Measurements from ENCODE around the gene ARID3A. TPM values are rescaled to one million over a fixed set of nuclear protein-coding genes. Genes with fewer than 3 reads are reported as not detected.
"Not testable (repeated sequence)": the region's sequence is repeated elsewhere in the genome, so short reads cannot be mapped to it uniquely, and the experiment has no call there.

Gene ARID3A
- total and polyA plus RNA-seq, 2 donors (not counting 3 experiments of a cell fraction or from before 2014, with no cell fraction given), result 5.4 to 13.2 TPM

- intact Hi-C loops (cut with micrococcal nuclease) (no loop called here), dilution Hi-C loops (cut with MboI; ENCODE audit: extremely low pct_ligation_motif_present, low sequenced_read_pairs) (no loop called here)
- POLR2A ChIA-PET, result no interaction called here
- no peak for FAIRE-seq
- no peak overlapping the region for H3K4me2 ChIP-seq (ENCODE audit: insufficient read depth, low read length)
- TF ChIP-seq JUN (IDR thresholded peaks at IDR 0.05; ENCODE audit: borderline replicate concordance, insufficient read depth, insufficient read length, low read depth) (no peak), GATA2 (IDR thresholded peaks at IDR 0.05; ENCODE audit: insufficient read depth, insufficient read length, low read depth, low read length) (no peak), FOS (IDR thresholded peaks at IDR 0.05; ENCODE audit: borderline replicate concordance, insufficient read depth, low read length) (no peak), POLR2AphosphoS5 (IDR thresholded peaks at IDR 0.05; ENCODE audit: insufficient read depth, low read depth, low read length) (no peak), POLR2A (IDR thresholded peaks at IDR 0.05; ENCODE audit: low read depth, low read length) (no peak), CTCF (IDR thresholded peaks at IDR 0.05; ENCODE audit: extremely low read depth in 1 of 2, insufficient read depth in 1 of 2, low read depth in 1 of 2, low read length in 2 of 2) (no peak), MAX (IDR thresholded peaks at IDR 0.05; ENCODE audit: insufficient read depth, insufficient read length) (no peak), EZH2 (IDR thresholded peaks at IDR 0.05; ENCODE audit: borderline replicate concordance, low read depth, low read length, severe bottlenecking) (no peak)
- no peak for DNase-seq (ENCODE audit: low read depth, low spot score)
- no TSS peak for BruUV-seq (replicated peaks)
- no peak overlapping the region for H3K27ac ChIP-seq (ENCODE audit: insufficient read depth, low read depth, low read length)
- H3K4me3 ChIP-seq (replicated peaks in 1 of 3; ENCODE audit: insufficient read depth in 1 of 3, low read depth in 1 of 3, low read length in 3 of 3), result no peak overlapping the region
- H2AFZ ChIP-seq (ENCODE audit: low read depth, low read length), result no peak overlapping the region
- no peak overlapping the region for H3K9ac ChIP-seq (replicated peaks; ENCODE audit: extremely low read depth, insufficient read depth, low read length)
- H3K36me3 ChIP-seq (ENCODE audit: control insufficient read depth in 2 of 2, extremely low read depth in 1 of 2, insufficient read depth in 2 of 2, low read length in 2 of 2), result peaks cover 5 to 23% of the 10 kb centered on the region in 2 experiments
- no peaks in the 10 kb centered on the region for H3K27me3 ChIP-seq (ENCODE audit: control insufficient read depth in 2 of 2, insufficient read depth in 2 of 2, low read length in 2 of 2)
- H3K9me1 ChIP-seq (replicated peaks; ENCODE audit: control insufficient read depth, extremely low read depth, insufficient read depth, low read length), result no peaks in the 10 kb centered on the region
- no peaks in the 10 kb centered on the region for H4K20me1 ChIP-seq (replicated peaks; ENCODE audit: control insufficient read depth, extremely low read depth, insufficient read depth, low read length)
- no peaks in the 10 kb centered on the region for H3K4me1 ChIP-seq (ENCODE audit: control insufficient read depth, extremely low read depth, insufficient read depth, low read length)
- H3K9me3 ChIP-seq (replicated peaks; ENCODE audit: control insufficient read depth, insufficient read depth, low read length), result no peaks in the 10 kb centered on the region
- H3K79me2 ChIP-seq (ENCODE audit: control insufficient read depth, insufficient read depth, low read length), result peaks cover 5% of the 10 kb centered on the region
- CTCF ChIA-PET, result no interaction called here
Measured at GRCh38 chr19:890831-891230, 35.0 kb upstream of the ARID3A start.

- H3K27ac ChIP-seq (ENCODE audit: insufficient read depth, low read depth, low read length); DNase-seq (ENCODE audit: low read depth, low spot score); H2AFZ ChIP-seq (ENCODE audit: low read depth, low read length); H3K79me2 ChIP-seq (ENCODE audit: control insufficient read depth, insufficient read depth, low read length); CTCF ChIA-PET; BruUV-seq (replicated peaks); H3K9me1 ChIP-seq (replicated peaks; ENCODE audit: control insufficient read depth, extremely low read depth, insufficient read depth, low read length); FAIRE-seq; H3K9ac ChIP-seq (replicated peaks; ENCODE audit: extremely low read depth, insufficient read depth, low read length); dilution Hi-C loops (cut with MboI; ENCODE audit: extremely low pct_ligation_motif_present, low sequenced_read_pairs); H3K4me1 ChIP-seq (ENCODE audit: control insufficient read depth, extremely low read depth, insufficient read depth, low read length); H3K27me3 ChIP-seq (ENCODE audit: control insufficient read depth in 2 of 2, insufficient read depth in 2 of 2, low read length in 2 of 2); H4K20me1 ChIP-seq (replicated peaks; ENCODE audit: control insufficient read depth, extremely low read depth, insufficient read depth, low read length); POLR2A ChIA-PET; H3K9me3 ChIP-seq (replicated peaks; ENCODE audit: control insufficient read depth, insufficient read depth, low read length): not testable (repeated sequence)
- H3K4me2 ChIP-seq (ENCODE audit: insufficient read depth, low read length), result peak overlapping the region; percentile 41
- peaks cover 5 to 17% of the 10 kb centered on the region in 2 experiments for H3K36me3 ChIP-seq (ENCODE audit: control insufficient read depth in 2 of 2, extremely low read depth in 1 of 2, insufficient read depth in 2 of 2, low read length in 2 of 2)
- intact Hi-C loops (cut with micrococcal nuclease), result loop anchor here (2.0 kb wide), 1 partner anchor 21 kb away; the partner anchor contains the start of gene R3HDM4
- H3K4me3 ChIP-seq (replicated peaks in 1 of 3; ENCODE audit: insufficient read depth in 1 of 3, low read depth in 1 of 3, low read length in 3 of 3), result peak overlapping the region in 2 of 3 experiments; percentile 39 to 91
Measured at GRCh38 chr19:891421-892200, 34.2 kb upstream of the ARID3A start.
